HCT116 (cell line): Measurements from ENCODE around the gene CNOT2. TPM values are rescaled to one million over a fixed set of nuclear protein-coding genes. Genes with fewer than 3 reads are reported as not detected.

Experiments used
- ATAC-seq: fragments of 200-7000 bp; cut with Tn5 transposase; 2 replicates; pipeline ENCODE4 v1.9.1; 2020; ENCODE audit warnings: mild to moderate bottlenecking, moderate library complexity
- BruUV-seq: library from RNA; stranded (reverse); fragments of 400-500 nt; replicated peaks from 2 replicates; lab custom pipeline; 2021; lab: Mats Ljungman, UMichigan
- CTCF ChIA-PET: fragments of 300-600 bp; sonication (Branson Sonifier 250); formaldehyde crosslinking; loops from one replicate; lab custom pipeline; 2021; ENCODE audit warnings: antibody characterized with exemption; lab: Charles Lee
- POLR2A ChIA-PET: fragments of 300-600, 350-600 bp; sonication (Branson Sonifier 250); formaldehyde crosslinking; loops from one replicate; lab custom pipeline; 2021; ENCODE audit warnings: antibody characterized with exemption; lab: Charles Lee
- RAD21 ChIA-PET, 2 experiments: fragments of 300-600 bp; sonication (Branson Sonifier 250); formaldehyde crosslinking; loops; one replicate each; lab custom pipeline; 2023; ENCODE audit warnings: low total read pairs in 2 of 2; ENCODE audit not compliant: uncharacterized antibody in 2 of 2, unreplicated experiment in 2 of 2, low non-redundant PET in 1 of 2; lab: Charles Lee
- DNase-seq: peaks from one replicate; pipeline ENCODE4 v3.0.0-alpha.2; 2010; ENCODE audit warnings: low read depth, low spot score
- H2AFZ ChIP-seq: fragments of 200-600 bp; shearing (Covaris generic), sonication (generic); 2 replicates; pipeline ENCODE4 v1.6.1; 2017; ENCODE audit warnings: low read depth, mixed run types, mixed read lengths, antibody characterized with exemption, low read length; ENCODE audit not compliant: poor library complexity, severe bottlenecking
- H3K27ac ChIP-seq: 2 replicates; pipeline ENCODE4 v1.5.1; 2012; ENCODE audit warnings: low read depth, low read length
- H3K27me3 ChIP-seq: fragments of 200-600 bp; sonication (generic); 2 replicates; pipeline ENCODE4 v1.6.1; 2016; ENCODE audit warnings: mixed run types, low read length, mixed read lengths; ENCODE audit not compliant: insufficient read depth
- H3K36me3 ChIP-seq, 2 experiments: fragments of 200-500 bp in 1 of 2; fragments of 200-600 bp in 1 of 2; sonication (Bioruptor generic) in 1 of 2; sonication (generic) in 1 of 2; 2 replicates each; pipeline versions ENCODE4 v1.5.1 to v1.6.1; 2014 to 2016; ENCODE audit warnings: low read length in 2 of 2, inconsistent platforms in 1 of 2, mixed read lengths in 1 of 2, mixed run types in 1 of 2; ENCODE audit not compliant: insufficient read depth in 2 of 2, control insufficient read depth in 1 of 2
- H3K4me1 ChIP-seq, 2 experiments: fragments of 200-600 bp in 1 of 2; sonication (generic) in 1 of 2; 2 replicates each; pipeline versions ENCODE4 v1.5.1 to v1.6.1; 2012 to 2017; ENCODE audit warnings: low read length in 2 of 2, inconsistent platforms in 1 of 2, mild to moderate bottlenecking in 1 of 2, mixed read lengths in 1 of 2, mixed run types in 1 of 2, moderate library complexity in 1 of 2; ENCODE audit not compliant: insufficient read depth in 2 of 2, control insufficient read depth in 1 of 2
- H3K4me2 ChIP-seq: fragments of 200-600 bp; sonication (generic); 2 replicates; pipeline ENCODE4 v1.6.1; 2017; ENCODE audit warnings: mixed run types, low read length, mixed read lengths
- H3K4me3 ChIP-seq, 2 experiments: fragments of 200-600 bp in 1 of 2; sonication (generic) in 1 of 2; replicated peaks in 1 of 2; 2 replicates each; pipeline ENCODE4 v1.5.1; 2011 to 2016; ENCODE audit warnings: low read length in 2 of 2, control low read depth in 1 of 2, low read depth in 1 of 2, mild to moderate bottlenecking in 1 of 2, mixed read lengths in 1 of 2, mixed run types in 1 of 2
- H3K79me2 ChIP-seq: fragments of 200-600 bp; sonication (generic); 2 replicates; pipeline ENCODE4 v1.6.1; 2017; ENCODE audit warnings: mild to moderate bottlenecking, mixed run types, low read length, moderate library complexity, mixed read lengths; ENCODE audit not compliant: insufficient read depth
- H3K9ac ChIP-seq: fragments of 200-600 bp; sonication (generic); 2 replicates; pipeline ENCODE4 v1.6.1; 2016; ENCODE audit warnings: low read length, mixed read lengths
- H3K9me2 ChIP-seq: fragments of 200-600 bp; sonication (generic), shearing (Covaris generic); 2 replicates; pipeline ENCODE4 v1.6.1; 2017; ENCODE audit warnings: mixed run types, mild to moderate bottlenecking, moderate library complexity; ENCODE audit not compliant: insufficient read depth
- H3K9me3 ChIP-seq, 2 experiments: fragments of 200-500 bp in 1 of 2; fragments of 200-600 bp in 1 of 2; sonication (Bioruptor generic) in 1 of 2; sonication (generic) in 1 of 2; 2 replicates each; pipeline ENCODE4 v1.6.1; 2014 to 2017; ENCODE audit warnings: low read length in 2 of 2, mixed read lengths in 2 of 2, inconsistent platforms in 1 of 2, low read depth in 1 of 2, mild to moderate bottlenecking in 1 of 2, mixed run types in 1 of 2, moderate library complexity in 1 of 2; ENCODE audit not compliant: control insufficient read depth in 1 of 2, insufficient read depth in 1 of 2
- H4K20me1 ChIP-seq: fragments of 200-600 bp; sonication (generic), shearing (Covaris generic); 2 replicates; pipeline ENCODE4 v1.6.1; 2017; ENCODE audit warnings: mixed run types, mild to moderate bottlenecking, moderate library complexity; ENCODE audit not compliant: insufficient read depth
- CBX3 ChIP-seq: IDR thresholded peaks from 2 replicates; pipeline ENCODE4 v1.6.1; 2012; ENCODE audit warnings: low read depth
- CEBPB ChIP-seq: IDR thresholded peaks from 2 replicates; pipeline ENCODE4 v1.6.1; 2012; ENCODE audit warnings: low read depth
- EZH2phosphoT487 ChIP-seq: fragments of 200-600 bp; IDR thresholded peaks from 2 replicates; pipeline ENCODE4 v1.6.1; 2018; ENCODE audit warnings: antibody characterized with exemption, borderline replicate concordance
- FOSL1 ChIP-seq: IDR thresholded peaks from 2 replicates; pipeline ENCODE4 v1.6.1; 2012; ENCODE audit warnings: low read depth
- JUND ChIP-seq: IDR thresholded peaks from 2 replicates; pipeline ENCODE4 v1.6.1; 2012
- POLR2A ChIP-seq: IDR thresholded peaks from 2 replicates; pipeline ENCODE4 v1.7.0; 2011; ENCODE audit warnings: borderline replicate concordance; ENCODE audit not compliant: insufficient read depth, insufficient read length; ENCODE audit errors: extremely low read depth
- POLR2AphosphoS5 ChIP-seq: IDR thresholded peaks from 2 replicates; pipeline ENCODE4 v1.6.1; 2011; ENCODE audit warnings: mild to moderate bottlenecking, low read depth, low read length, moderate library complexity
- RAD21 ChIP-seq: IDR thresholded peaks from 2 replicates; pipeline ENCODE4 v1.6.1; 2012; ENCODE audit warnings: low read depth, mild to moderate bottlenecking
- SRF ChIP-seq: IDR thresholded peaks from 2 replicates; pipeline ENCODE4 v1.6.1; 2012; ENCODE audit warnings: low read depth
- intact Hi-C: fragments of 100-400 bp; cut with micrococcal nuclease; formaldehyde crosslinking; loops from 2 replicates; pipeline ENCODE4 v1.10.0; 2022
- total RNA-seq: library from RNA; stranded (reverse); gene quantifications from one replicate; pipeline ENCODE4 v1.2.1, GENCODE V29; 2021; ENCODE audit not compliant: unreplicated experiment
- TF ChIP-seq, protein P1 (sequence below): IDR thresholded peaks from 2 replicates; pipeline ENCODE4 v1.6.1; 2012; ENCODE audit warnings: low read depth

The CNOT2 gene
- total RNA-seq, 1 experiment from 2014 or later, result 58.7 TPM

GRCh38 chr12:70236990-70237389 is 6.2 kb upstream of the CNOT2 start:
- H3K9me3 ChIP-seq, result no peaks in the 10 kb centered on the region
- peaks cover 0 to 4% of the 10 kb centered on the region in 2 experiments; a peak in 2 of 4 replicates for H3K4me1 ChIP-seq
- no peak for TF ChIP-seq POLR2A
- TF ChIP-seq CBX3, result no peak
- TF ChIP-seq SRF, result no peak
- no TSS peak for BruUV-seq
- H3K4me2 ChIP-seq, result no peak overlapping the region
- no peaks in the 10 kb centered on the region for H4K20me1 ChIP-seq
- H3K9ac ChIP-seq, result no peak overlapping the region
- no peak overlapping the region for H3K27ac ChIP-seq
- DNase-seq, result no peak
- H2AFZ ChIP-seq, result no peak overlapping the region
- POLR2A ChIA-PET, result no interaction called here
- CTCF ChIA-PET, result no interaction called here
- no peaks in the 10 kb centered on the region for H3K9me2 ChIP-seq
- RAD21 ChIA-PET, result no interaction called here
- 0 out of 4 replicates have a peak, but pooled peaks cover 0 to 2% of the 10 kb centered on the region in 2 experiments for H3K36me3 ChIP-seq
- intact Hi-C loops, result no loop called here
- no peaks in the 10 kb centered on the region for H3K27me3 ChIP-seq
- ATAC-seq, result no peak
- H3K4me3 ChIP-seq, result no peak overlapping the region
- peaks cover 6% of the 10 kb centered on the region for H3K79me2 ChIP-seq

DNA sequence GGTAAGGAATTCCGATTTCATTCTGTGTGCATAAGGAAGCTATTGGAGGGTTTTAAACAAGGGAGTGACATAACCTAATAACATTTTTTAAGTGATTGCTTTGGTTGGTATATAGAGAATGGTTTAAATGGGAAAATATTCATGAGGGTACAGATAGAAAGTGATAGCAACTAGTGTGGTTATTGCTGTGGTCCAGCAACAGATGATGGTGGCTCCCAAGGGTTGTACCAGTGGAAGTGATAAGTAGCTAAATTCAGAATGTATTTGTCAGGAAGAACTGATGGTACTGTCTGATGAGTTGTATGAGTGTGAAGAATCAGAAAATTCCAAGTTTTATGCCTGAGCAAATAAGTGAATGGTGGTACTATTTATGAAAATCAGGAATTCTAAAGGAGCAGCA is 2.6 kb upstream of the CNOT2 start:
- CTCF ChIA-PET, result no interaction called here
- intact Hi-C loops, result loop anchor here (5.0 kb wide), 2 partner anchors 127 to 337 kb away; partner anchors contain the start of gene KCNMB4

More for the DNA sequence above, 2.6 kb upstream of the CNOT2 start:
- H3K4me1 ChIP-seq, result peaks cover 3 to 16% of the 10 kb centered on the region in 2 experiments; a peak in 3 of 4 replicates
- DNase-seq (no peak), ATAC-seq (no peak)
- H4K20me1 ChIP-seq, result peaks cover 10% of the 10 kb centered on the region; the same call in 1 of the 2 replicates
- no peak overlapping the region for H3K4me3 ChIP-seq
- H3K9ac ChIP-seq, result no peak overlapping the region
- H3K9me2 ChIP-seq, result no peaks in the 10 kb centered on the region
- no peak overlapping the region for H3K27ac ChIP-seq
- 0 out of 4 replicates have a peak, but pooled peaks cover 0 to 2% of the 10 kb centered on the region in 2 experiments for H3K36me3 ChIP-seq
- TF ChIP-seq FOSL1 (no peak), JUND (no peak), RAD21 (no peak), POLR2AphosphoS5 (no peak), EZH2phosphoT487 (no peak), POLR2A (no peak), CEBPB (no peak)
- TF ChIP-seq, protein P1, sequence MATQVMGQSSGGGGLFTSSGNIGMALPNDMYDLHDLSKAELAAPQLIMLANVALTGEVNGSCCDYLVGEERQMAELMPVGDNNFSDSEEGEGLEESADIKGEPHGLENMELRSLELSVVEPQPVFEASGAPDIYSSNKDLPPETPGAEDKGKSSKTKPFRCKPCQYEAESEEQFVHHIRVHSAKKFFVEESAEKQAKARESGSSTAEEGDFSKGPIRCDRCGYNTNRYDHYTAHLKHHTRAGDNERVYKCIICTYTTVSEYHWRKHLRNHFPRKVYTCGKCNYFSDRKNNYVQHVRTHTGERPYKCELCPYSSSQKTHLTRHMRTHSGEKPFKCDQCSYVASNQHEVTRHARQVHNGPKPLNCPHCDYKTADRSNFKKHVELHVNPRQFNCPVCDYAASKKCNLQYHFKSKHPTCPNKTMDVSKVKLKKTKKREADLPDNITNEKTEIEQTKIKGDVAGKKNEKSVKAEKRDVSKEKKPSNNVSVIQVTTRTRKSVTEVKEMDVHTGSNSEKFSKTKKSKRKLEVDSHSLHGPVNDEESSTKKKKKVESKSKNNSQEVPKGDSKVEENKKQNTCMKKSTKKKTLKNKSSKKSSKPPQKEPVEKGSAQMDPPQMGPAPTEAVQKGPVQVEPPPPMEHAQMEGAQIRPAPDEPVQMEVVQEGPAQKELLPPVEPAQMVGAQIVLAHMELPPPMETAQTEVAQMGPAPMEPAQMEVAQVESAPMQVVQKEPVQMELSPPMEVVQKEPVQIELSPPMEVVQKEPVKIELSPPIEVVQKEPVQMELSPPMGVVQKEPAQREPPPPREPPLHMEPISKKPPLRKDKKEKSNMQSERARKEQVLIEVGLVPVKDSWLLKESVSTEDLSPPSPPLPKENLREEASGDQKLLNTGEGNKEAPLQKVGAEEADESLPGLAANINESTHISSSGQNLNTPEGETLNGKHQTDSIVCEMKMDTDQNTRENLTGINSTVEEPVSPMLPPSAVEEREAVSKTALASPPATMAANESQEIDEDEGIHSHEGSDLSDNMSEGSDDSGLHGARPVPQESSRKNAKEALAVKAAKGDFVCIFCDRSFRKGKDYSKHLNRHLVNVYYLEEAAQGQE, result no peak
- no peaks in the 10 kb centered on the region for H3K9me3 ChIP-seq
- no peak overlapping the region for H3K4me2 ChIP-seq
- no TSS peak for BruUV-seq
- no peak overlapping the region for H2AFZ ChIP-seq
- POLR2A ChIA-PET, result no interaction called here
- H3K79me2 ChIP-seq, result peaks cover 32% of the 10 kb centered on the region
- no peaks in the 10 kb centered on the region for H3K27me3 ChIP-seq
- RAD21 ChIA-PET, result no interaction called here
